ENCODE measurements around the gene USH2A.

The USH2A gene

DNA sequence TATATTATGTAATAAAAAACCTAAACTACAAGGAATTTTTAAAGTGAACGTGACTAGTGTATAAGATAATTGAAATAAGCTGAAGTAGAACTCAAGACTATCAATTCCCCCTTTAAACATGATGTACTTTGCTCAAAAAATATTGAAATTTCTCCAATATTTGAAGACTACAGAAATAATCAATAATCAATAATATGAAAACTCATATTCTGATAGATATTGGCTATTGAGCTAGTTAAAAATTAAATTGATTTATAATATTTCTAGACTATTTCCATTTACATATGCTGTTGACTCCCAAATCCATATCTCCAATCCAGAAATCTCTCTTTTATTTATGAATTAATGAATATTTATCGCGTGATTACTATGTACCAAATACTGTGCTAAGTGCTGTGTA, 133.2 kb downstream of the USH2A start:
- FAIRE-seq (no peak), DNase-seq (ENCODE audit: insufficient read length, low spot score) (no peak)

DNA sequence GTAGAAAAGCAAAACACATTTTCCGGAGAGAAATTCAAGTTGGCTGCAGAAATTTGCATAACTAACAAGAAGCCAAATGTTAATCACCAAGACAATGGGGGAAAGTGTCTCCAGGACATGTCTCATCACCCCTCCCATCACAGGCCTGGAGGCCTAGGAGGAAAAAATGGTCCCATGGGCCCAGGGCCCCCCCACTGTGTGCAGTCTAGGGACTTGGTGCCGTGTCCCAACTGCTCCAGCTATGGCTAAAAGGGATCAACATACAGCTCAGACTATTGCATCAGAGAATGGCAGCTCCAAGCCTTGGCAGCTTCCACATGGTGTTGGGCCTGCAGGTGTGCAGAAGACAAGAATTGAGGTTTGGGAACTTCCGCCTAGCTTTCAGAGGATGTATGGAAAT, 138.2 kb downstream of the USH2A start:
- FAIRE-seq, result no peak
- DNase-seq (ENCODE audit: insufficient read length, low spot score), result no peak

DNA sequence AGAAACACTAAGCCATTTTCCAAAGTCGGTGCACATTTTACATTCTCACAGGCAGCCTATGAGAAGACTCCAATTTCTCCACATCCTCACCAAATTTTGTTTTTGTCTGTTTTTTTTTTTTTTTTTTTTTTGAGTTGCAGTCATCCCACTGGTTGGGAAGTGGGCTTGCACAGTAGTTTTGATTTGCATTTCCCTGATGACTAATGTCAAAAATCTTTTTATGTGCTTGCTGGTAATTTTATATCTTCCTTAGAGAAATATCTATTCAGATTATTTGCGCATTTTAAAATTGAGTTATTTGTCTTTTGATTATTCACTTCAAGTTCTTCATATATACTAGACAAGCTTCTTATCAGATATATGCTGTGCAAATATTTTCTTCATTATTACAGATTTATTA, 141.5 kb downstream of the USH2A start:
- no peak for FAIRE-seq
- no peak for DNase-seq (ENCODE audit: insufficient read length, low spot score)

DNA sequence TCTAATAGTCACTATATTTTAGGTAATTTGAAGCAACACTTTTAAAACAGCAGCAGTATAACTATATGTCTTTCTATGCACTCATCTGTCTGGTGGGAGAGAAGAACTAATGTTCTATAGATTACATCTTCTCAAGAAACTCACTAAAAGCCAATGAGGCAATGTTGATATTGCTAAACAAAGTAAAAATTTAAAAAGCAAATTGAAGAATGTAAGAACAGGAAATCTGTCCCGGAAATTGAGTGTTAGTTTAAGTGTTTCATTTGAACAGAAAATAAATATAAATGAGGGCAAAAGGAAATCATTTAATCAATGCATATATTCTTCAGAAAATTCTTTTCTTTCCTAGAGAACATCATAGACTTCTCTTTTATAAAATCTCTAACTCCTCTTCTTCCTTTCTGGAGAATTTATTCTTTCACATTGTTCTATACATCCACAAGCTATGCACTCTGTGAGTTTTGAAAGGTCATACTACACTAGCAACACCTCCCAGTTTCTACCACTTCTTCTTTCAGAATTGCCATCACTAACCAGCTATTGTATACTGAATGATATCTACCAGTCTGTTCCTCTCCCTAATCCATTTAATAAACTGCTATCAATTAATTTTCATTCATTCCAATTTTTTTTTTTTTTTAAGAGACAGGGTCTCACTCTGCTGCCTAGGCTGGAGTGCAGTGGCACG, 153.0 kb downstream of the USH2A start:
- FAIRE-seq, result no peak

DNA sequence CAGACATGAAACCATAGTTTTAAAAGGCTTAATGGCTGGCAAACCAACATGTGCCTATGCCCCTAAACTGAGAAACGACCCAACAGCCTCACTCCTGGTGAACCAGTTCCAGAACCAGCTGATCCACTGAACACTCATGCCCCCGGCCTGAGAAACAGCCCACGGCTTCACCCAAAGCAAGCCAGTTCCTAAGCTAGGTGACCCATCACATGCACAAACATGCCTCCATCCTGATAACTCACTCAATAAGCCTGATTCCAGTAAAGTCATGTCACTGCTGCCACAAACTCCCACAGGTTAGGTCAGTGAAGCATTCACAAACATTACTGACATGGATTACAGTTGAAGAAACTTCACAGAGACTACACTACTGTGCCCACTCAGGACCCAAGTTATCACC, 161.6 kb downstream of the USH2A start:
- DNase-seq (ENCODE audit: insufficient read length, low spot score), result no peak
- no peak for FAIRE-seq

More for the DNA sequence above, 153.0 kb downstream of the USH2A start:
- DNase-seq (ENCODE audit: insufficient read length, low spot score), result no peak

DNA sequence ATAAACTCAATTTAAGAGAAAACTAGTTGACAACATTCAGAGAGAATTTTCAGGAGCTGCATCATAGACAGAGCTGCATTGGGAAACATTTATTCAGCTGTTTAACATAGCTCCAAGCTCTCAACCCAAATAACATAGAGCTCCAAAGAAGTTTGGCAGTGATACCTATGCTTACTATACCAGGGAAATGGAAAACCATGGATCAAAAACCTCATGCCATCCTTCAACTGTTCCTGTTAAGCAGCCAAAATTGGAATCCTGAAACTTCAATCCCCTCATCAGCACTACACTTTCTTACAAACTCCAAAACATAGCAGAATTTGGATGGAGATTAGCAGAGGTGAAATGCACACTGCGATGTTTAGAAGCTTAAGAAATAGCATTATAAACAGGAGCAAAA, 164.4 kb downstream of the USH2A start:
- FAIRE-seq, result no peak
- DNase-seq (ENCODE audit: insufficient read length, low spot score), result no peak

DNA sequence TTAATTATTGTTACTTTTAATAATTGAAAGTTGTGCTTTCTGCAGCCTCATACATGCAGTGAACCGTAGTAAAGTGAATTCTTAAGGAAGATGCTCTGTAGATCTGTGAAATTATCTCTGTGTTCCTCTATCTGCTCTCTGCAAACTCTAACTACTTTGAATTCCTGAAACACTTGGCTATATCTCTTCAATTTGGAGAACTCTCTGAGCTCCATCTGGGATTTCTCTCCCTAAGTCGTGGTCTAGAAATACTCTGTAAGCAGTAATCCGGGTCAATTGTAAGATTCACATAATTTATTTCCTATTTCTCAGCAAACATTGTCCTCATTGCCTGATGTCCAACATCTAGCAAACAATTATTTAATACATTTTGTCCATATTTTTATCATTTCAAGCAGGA, 164.9 kb downstream of the USH2A start:
- DNase-seq (ENCODE audit: insufficient read length, low spot score) (no peak), FAIRE-seq (no peak)

DNA sequence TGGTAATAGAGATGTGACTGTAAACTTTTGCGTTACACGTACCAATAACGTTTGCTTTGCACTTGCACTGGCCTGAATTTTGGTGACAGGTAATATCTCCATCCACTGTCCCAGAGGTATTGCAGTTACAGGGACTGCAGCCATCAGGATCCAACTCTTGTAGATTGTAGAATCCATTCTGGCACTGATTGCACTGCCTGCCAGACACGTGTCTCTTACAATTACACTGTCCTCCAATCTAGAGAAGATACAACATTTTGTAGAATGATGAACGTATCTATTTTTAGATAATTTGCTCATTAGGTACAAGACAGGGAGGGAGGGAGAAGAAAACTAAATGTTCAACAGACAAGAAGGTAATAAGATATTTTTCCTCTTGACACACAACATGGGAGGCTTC, 172.4 kb downstream of the USH2A start:
- FAIRE-seq, result no peak
- DNase-seq (ENCODE audit: insufficient read length, low spot score), result no peak

DNA sequence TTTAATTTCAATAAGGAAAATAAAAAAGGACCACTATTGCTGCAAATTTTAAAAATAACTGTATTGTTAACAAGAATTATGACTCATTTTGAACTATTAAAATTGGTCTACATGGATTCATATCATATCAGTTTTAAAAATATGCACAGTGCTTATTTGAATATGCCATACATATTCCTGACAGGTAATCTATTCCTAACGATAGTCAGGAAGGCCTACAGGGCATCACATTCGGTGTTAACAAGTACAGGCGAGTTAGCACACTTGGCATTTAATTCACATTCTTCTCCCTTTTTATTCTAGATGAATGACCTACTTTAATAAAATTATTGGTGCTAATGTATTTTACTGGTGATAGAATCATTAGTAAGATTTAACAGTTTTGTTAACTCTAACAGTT, 174.6 kb downstream of the USH2A start:
- DNase-seq (ENCODE audit: insufficient read length, low spot score), result no peak
- no peak for FAIRE-seq

DNA sequence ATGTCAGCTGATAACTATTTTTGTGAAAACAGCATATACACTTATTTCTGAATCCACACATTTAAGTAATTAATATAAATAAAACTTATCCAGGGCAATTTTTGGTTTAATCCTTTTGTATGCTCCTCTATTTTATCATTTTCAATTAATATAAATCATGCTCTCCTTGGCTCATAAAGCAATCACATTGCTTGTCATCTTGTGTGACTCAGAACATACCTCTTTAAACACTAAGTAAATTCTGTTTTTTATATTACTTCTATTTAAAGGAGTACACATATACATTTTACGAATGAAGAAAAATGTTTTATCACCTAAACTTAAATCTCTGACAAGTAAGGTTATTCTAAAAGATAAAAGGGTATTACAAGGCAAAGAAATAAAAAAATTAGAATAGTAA, 175.3 kb downstream of the USH2A start:
- DNase-seq (ENCODE audit: insufficient read length, low spot score), result no peak
- no peak for FAIRE-seq

DNA sequence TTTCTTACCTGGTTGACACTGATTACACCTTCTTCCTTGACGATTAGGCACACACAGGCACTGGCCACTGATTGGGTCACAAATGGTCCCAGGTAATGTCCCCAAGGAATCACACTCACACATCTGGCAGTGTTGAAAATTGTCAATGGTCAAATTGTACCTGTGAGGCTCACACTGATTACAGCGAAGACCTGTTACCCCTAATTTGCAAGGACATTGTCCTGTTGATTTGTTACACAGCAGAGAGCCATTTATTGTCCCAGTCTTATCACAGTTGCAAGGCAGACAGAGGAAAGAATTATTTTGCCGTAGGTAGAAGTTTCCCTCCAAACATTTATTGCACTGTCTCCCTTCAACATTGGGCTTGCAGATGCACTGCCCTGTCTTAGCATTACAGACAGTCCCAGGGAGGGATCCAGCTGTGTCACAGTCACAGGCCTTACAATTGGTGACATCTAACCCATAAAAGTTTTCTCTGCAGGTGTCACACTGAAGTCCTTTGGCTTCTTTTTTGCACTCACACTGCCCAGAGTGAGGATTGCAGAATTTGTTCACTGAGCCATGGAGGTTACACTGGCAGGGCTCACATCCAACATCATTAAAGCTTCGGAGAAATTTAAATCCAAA, 176.6 kb downstream of the USH2A start:
- FAIRE-seq, result no peak
- DNase-seq (ENCODE audit: insufficient read length, low spot score), result no peak

DNA sequence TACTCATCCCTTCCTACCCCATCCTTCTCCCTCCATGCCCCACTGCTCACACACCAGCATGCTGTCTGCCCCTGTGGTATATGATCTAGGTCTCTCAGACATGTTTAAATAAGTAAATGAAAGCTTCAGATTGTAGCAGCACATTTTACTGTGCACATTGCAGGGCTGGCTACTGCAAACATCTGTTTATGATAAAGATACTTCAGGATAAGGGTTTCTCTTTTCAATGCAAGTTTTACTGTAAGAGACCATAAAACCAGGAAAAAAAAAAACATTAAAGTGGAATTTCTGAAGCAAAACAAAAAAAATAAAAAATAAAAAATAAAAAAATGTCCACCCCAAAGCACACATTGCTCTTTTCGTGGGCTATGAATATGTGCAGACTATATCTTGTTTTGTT, 184.4 kb downstream of the USH2A start:
- no peak for DNase-seq (ENCODE audit: insufficient read length, low spot score)
- FAIRE-seq, result no peak

DNA sequence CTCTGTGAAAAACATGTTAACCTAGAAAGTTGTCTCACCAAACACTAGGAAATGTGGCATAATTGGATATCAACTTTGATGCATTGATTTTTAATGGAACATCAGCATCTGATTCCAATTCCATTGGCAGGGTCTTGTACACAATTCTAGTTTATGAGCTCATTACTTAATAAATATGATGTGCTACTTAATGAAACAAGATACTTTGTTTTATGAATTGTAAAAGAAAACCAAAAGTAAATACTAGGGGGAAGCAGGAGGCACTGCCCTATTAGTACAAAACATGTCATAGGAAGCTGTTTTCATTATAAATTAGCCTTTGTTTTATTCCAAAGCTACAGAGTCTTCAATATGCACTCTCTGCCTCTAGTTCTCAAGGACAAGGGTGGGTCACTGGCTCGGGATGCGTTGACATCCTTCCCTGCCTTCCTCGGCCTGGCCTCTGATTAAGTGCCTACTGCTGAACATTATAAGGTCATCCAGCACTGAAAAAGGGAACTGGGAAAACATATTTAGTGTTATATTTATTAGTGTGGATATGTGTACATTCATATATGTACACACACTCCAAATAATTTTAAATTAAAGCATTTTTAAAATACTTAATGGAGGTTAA, 185.2 kb downstream of the USH2A start:
- no peak for FAIRE-seq
- DNase-seq (ENCODE audit: insufficient read length, low spot score), result no peak

DNA sequence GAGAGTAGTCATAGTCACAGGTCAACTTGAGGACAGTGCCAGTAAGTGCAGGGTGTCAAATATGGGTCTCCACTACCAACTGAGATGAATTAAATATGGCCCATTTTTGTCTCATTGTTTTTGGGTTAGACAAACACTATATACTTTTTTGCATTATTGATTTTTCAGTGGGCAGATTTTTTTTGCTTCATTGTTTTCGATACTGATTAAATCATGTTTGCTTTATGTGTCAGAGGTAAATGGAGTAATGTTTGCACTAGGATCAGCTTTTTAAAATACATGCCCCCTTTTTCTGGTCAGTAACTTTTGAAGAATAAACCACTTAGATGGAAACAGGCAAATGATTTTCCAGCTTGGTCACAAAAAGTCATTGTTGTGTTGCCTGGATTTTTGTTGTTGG, 199.0 kb downstream of the USH2A start:
- no peak for DNase-seq (ENCODE audit: insufficient read length, low spot score)
- no peak for FAIRE-seq

DNA sequence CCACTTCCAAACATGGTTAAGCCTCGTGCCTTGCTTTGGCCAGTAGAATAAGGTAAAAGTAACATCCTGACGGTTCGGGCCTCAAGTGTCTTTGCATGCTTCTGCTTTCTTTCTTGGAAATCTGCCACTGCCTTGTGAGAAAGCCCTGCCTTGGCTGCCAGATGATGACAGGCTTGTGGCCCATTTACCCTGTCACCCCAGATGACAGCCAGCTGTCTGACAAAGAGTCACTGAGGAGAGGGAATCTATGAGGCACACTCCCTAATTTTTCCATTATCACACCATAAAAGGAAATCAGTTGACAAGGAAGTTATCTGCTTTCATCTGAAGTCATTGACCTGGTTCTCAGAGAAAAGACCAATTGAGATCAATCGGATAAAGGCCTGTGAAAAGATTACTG, 199.8 kb downstream of the USH2A start:
- no peak for FAIRE-seq
- no peak for DNase-seq (ENCODE audit: insufficient read length, low spot score)

DNA sequence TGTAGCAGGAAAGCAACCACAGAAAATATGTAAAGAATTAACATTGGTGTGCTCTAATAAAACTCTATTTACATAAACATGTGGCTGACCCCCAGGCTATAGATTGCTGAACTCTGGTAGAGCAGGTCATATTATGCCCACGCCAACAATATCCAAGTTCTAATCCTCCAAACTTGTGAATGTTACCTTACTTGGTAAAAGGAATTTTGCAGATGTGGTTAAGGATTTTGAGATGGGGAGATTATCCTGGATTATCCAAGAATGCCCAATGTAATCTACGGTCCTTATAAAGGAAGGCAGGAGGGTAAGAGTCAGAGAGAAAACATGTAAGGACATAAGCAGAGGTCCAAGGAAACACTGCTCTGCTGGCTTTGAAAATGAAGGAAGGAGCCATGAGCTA, 201.0 kb downstream of the USH2A start:
- DNase-seq (ENCODE audit: insufficient read length, low spot score), result no peak
- no peak for FAIRE-seq

DNA sequence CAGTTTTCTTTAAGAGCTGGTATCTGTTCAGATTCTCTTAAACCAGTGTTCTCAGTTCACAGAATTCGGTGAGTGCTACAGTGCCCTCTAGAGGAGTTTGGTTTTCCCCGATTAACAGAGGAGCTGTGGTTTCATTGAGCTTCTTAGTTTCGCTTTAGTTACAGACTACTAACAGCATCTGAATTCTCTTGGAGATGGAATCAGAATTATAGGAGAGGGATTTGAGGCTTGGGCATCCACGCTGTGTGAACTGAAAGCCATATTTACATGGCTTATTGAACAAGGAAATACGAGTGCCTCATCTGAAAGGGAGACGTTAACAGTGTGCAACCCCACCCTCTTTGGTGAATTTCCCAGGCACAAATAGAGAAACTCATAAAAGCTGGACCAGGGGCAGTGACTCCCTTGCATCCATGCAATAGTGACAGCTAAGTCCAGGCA, 202.0 kb downstream of the USH2A start:
- peak; percentile 66 for FAIRE-seq
- DNase-seq (ENCODE audit: insufficient read length, low spot score), result peak; percentile 15

DNA sequence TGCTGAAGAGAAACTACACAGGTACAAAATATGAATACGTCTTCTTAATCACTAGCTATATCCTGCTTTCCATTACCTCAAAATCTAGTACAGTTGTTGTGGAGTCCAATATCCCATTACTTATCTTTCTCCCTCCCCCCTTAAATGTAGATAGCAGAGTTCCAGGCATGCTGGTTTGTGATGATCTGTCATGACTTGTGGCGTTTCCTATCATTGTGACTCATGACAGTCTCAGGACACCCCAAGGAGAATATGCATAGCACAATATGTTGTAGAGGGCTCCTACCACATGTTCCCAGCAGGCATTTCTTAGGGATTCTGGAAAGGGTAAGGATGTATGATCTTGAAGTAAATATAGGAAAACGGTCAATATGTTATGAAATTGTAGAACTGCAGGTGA, 206.9 kb downstream of the USH2A start:
- FAIRE-seq (no peak), DNase-seq (ENCODE audit: insufficient read length, low spot score) (no peak)

DNA sequence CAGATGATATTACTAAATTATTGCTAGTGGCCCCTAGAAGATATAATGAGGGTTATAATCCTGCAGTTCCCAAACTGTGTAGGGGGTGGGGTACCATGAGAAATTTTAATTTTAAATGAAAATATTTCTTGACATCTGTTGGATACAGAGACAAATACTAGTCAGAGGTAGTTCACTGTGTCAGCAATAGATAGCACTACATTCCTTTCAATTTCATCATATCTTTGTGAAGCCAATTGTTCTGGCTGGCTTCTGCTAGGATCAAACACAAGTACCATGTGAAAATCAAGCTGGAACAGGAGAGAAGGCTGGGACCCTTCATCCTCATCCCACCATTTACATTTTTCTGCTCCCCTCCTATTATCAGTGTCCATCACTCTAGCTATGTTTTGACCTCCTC, 208.1 kb downstream of the USH2A start:
- DNase-seq (ENCODE audit: insufficient read length, low spot score) (no peak), FAIRE-seq (no peak)

DNA sequence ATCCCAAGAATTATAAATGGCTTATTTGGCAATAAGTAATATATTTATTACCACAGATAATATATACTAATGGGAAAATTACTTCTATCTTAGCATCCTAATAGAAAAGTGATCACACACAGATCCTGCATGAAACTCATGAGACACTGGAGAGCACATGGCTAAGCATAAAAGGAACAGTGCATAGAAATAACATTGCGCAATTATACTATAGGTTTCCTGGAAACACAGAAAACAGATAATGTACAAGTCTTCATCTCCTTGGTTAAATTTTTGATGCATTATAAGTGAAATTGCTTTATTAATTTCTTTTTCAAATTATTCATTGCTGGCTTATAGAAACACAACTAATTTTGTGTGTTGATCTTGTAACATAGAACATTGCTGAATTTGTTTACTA, 210.4 kb downstream of the USH2A start:
- DNase-seq (ENCODE audit: insufficient read length, low spot score), result no peak
- FAIRE-seq, result no peak

DNA sequence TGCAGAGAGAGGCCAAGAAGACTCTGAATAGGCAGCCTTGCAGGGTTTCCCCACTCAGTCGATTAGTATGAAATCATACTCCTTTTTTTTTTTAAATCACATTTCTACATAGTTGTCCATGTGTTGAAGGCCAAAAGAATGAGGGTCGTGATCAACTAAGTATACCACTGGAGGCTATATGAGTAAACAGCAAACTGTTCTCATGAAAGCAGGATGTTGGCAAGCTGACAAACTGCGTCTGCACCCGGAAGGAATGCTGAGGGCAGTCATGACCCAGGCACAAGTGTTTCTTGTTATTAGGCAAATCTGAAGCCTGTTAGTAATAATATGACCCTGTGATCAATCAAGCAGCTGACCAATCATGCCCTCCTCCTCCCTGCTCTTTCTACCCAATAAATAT, 213.2 kb downstream of the USH2A start:
- DNase-seq (ENCODE audit: insufficient read length, low spot score), result no peak
- FAIRE-seq, result no peak

DNA sequence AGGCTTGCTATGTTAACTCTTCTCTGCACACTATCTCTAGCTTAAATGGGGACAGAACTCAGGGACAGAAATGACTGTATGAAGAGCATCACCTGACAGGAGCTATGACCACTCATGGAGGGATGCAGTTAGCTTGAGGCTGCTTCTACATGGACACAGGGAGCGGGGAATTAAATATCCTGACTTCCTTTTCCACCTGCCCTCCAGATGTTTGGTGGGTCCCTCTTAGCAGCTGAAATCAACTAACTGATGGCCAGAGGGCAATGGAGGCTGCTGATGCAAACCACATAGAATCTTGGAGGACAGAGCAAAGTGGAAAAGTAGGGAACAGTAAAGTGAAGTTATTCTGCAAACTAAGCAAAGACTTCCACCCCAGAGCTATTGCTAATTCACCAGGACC, 214.1 kb downstream of the USH2A start:
- no peak for DNase-seq (ENCODE audit: insufficient read length, low spot score)
- no peak for FAIRE-seq

All from GM19239 (cell line).